Measurements from ENCODE around the gene ELOVL2.
"Not testable (repeated sequence)": the region's sequence is repeated elsewhere in the genome, so short reads cannot be mapped to it uniquely, and the experiment has no call there.

The ELOVL2 gene

DNA sequence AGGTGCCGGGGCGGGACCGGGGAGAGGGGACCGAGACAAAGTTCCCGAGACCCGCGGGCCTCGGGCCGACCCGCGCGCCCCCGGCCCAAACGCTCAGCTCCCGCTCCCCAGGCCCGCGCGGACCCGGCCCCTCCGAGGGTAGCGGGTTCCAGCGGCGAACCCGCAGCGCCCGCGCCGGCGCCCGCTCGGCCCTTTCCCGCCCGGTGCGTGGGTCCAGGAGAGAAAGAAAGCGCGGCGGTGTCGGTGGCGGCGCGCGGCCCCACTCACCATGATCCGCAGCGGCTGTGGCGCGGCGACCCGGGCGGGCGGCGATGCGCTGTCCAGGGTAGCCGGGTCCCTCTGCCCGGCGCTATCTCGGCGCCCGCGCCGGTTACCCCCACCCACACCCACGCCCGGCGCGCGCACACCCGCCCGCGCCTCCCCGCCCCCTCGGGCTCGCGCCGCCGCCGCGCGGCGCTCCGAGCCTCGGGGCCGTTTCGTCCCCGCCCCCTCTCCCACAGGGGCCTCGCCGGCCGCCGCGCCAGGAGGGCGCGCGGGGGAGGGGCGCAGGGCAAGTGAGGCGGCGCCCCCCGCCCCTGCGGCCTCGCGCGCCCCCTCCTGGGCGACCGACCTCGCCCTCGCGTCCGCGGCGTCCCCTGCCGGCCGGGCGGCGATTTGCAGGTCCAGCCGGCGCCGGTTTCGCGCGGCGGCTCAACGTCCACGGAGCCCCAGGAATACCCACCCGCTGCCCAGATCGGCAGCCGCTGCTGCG is at the start of gene ELOVL2:
TSS of gene ELOVL2 (minus strand) at position 345 of the 751 bp plus-strand sequence. CDS start at position 270, 75 bp downstream.
- peak; percentile 16 for DNase-seq

DNA sequence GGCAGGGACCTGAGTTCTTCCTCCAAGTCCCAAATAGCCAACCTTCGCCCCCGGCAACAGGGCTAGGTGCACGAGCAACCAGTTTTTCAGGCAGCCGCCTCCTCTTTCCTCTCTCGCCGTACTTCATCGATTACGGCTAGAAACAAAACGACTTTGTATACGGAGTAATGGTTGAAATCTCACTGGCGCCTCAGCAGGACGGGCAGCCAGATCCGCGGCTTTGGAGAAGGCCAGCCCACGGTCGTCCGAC is 49.2 kb upstream of the ELOVL2 start:
- no peak for DNase-seq

- peak; percentile 58 for DNase-seq
Measured at GRCh38 chr6:11092668-11093375, 48.7 kb upstream of the ELOVL2 start.

GRCh38 chr6:11091141-11091540 is 47.0 kb upstream of the ELOVL2 start:
- not testable (repeated sequence) for DNase-seq

- DNase-seq = no peak
Measured at GRCh38 chr6:11089695-11090094, 45.6 kb upstream of the ELOVL2 start.

GRCh38 chr6:11087141-11087812 is 43.2 kb upstream of the ELOVL2 start:
- not testable (repeated sequence) for DNase-seq

- DNase-seq = no peak
Measured at GRCh38 chr6:11085758-11086435, 41.8 kb upstream of the ELOVL2 start.

- no peak for DNase-seq
Measured at GRCh38 chr6:11083956-11084355, 39.9 kb upstream of the ELOVL2 start.

DNA sequence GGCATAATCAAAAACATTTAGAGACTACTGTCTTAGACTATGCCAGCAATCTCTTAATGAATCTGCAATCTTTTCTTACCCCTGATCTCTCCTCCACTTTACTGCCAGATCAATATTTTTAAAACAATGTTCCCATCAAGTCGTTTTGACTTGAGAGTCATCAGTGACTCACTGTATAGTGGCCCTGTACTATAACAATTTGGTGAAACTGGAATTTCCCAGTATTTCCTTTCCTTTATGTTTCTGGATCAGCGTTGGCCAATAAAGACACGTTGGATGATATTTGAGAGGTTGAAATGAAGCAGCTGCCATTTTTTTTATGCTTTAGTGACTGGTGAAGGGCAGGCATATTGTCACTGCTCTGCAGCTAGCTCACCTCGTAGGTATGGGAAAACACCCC is 39.4 kb upstream of the ELOVL2 start:
- no peak for DNase-seq

DNA sequence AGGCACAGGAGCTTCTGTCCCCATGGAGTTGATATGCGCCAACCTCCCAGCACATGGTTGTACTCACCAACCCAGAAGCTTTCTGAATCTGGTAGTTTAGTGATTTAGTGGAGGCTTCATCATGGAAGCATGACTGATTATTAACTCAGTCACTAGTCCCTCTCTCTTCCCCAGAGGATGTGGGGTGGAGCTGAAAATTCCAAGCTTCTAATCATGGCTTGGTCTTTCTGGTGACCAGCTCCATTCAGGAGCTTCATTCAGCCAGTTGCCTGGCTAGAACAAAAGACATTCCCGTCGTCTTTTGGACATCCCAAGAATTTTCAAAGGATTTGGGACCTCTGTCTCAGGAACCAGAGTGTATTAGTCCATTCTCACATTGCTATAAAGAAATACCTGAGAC is 36.2 kb upstream of the ELOVL2 start:
- DNase-seq = no peak

GRCh38 chr6:11078266-11078665 is 34.2 kb upstream of the ELOVL2 start:
- no peak for DNase-seq

GRCh38 chr6:11076540-11076939 is 32.4 kb upstream of the ELOVL2 start:
- DNase-seq = no peak

DNA sequence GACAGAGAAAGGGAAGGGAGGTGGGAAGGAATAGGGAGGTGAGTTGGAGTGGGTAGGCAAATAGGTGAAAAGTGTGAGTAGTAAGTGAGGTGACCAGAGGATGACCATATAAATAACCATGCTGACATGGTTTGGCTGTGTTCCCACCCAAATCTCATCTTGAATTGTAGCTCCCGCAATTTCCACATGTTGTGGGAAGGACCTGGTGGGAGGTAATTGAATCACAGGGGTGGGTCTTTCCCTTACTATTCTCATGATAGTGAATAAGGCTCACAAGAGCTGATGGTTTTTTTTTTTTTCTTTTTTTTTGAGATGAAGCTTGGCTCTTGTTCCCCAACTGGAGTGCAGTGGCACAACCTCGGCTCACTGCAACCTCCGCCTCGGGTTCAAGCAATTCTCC is 28.0 kb upstream of the ELOVL2 start:
- DNase-seq = no peak

DNA sequence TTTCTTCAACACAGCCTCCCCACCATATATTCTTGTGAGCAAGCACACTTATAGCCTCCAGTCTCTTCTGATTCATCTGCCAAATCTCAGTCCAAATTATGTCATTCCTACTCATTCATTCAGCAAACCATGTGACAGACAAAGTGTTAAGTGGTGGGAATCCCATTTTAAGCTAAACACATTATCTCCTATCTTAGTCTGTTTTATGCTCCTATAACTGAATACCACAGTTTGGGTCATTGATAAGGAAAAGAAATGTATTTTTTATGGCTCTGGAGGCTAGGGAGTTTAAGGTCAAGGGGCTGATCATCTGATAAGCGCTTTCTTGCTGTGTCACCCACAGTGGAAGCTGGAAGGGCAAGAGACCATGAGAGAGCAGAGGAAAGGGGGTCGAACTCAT is 25.7 kb upstream of the ELOVL2 start:
- no peak for DNase-seq

DNA sequence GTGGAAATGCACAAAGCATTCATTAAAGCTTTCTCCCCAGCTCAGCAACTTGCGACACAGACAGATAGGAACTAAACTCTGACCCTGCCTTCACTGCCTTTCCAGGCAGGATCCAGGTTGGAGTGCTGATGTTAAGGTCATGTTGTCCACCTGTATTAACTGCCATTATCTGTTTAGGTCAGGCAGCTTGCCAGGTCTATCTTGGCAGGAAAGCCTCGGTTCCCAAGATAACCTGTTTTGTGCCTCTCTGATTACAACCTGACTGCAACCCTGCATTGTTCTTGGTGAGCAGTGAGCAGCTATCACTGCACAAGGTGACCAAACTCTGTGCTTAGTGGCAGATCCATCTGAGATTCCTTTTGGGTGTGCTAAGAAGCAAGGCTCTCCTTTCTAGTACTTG is 23.2 kb upstream of the ELOVL2 start:
- no peak for DNase-seq

GRCh38 chr6:11066505-11067347 is 22.6 kb upstream of the ELOVL2 start:
- DNase-seq = no peak

DNA sequence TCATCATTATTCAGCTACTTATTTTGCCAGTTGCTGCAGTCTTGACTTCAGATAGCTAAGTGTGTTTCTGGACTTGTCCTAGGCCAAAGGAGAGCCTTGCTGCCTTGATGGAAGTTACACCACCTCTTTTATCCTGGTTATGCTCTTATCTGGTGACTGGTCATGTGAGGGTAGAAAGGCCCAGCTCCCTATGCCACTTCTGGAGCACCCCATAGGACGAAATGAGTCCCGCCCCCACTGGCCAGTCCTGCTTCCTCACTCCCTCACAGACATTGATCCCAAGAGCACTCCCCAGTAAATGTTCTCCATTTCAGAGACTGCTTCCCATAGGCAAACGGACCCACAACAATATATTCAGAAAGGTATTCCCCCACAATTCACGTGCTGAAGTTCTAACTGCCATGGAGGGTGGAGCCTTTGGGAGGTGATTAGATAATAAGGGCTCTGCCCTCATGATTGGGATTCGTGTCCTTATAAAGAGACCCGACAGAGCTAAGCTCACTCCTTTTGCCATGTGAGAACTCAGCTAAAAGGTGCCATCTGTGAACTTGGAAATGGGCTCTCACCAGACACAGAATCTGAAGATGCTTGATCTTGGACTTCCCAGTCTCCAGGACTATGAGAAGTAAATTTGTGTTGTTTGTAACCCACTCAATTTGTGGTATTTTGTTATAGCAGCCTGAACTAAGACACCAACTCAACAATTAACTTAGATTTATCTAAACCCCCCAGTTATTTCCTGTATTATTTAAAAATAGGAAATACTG is 21.5 kb upstream of the ELOVL2 start:
- no peak for DNase-seq

GRCh38 chr6:11064836-11065235 is 20.7 kb upstream of the ELOVL2 start:
- DNase-seq = no peak

GRCh38 chr6:11062715-11063114 is 18.6 kb upstream of the ELOVL2 start:
- no peak for DNase-seq

DNA sequence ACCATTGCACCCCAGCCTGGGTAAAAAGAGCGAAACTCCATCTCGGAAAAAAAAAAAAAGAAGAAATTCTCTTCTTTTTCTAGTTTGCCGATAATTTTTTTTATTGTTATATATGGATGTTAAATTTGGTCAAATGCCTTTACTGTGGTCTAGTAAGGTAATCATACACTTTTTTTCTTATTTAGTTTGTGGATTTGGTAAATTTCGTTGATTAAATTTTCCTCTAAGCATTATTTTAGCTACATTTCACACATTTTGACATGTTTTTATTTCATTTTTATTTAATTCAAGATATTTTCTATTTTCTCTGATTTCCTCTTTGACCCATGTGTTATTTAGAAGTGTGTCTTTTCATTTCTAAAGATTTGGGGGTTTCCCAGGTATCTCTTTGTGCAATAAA is 18.0 kb upstream of the ELOVL2 start:
- no peak for DNase-seq

- no peak for DNase-seq
Measured at GRCh38 chr6:11058406-11058805, 14.3 kb upstream of the ELOVL2 start.

DNA sequence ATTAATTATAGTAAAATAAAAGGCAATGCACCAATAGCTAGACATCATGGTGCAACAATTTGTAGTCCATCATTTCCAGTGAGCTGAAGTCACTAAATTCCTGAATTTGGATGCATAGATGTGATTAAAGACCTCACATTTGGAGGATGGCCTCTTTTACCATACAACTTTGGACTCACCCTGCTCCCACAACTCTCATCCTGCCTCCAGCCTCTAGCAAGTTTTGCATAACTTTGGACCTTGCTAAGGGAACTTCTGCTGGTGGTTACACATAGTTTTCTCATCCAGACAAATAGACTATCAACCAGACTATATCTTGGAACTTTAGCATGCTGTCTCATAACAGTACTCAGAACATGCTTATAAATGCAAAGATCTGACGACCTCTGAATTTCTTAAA is 12.8 kb upstream of the ELOVL2 start:
- DNase-seq = no peak

All from activated CD4-positive, alpha-beta T cell treated with anti-CD3 and anti-CD28 coated beads, Interleukin-2, Interleukin-6, amounts not matched to agents 100 ng/mL and 50 ng/mL, durations not matched to agents 16 hours and 8 hours (primary cell).